HEK293 (cell line): Measurements from ENCODE around the gene SPON2.

Source experiments
- CTCF ChIA-PET: fragments of 350-600 bp; formaldehyde crosslinking; extraction: SDS; loops from one replicate; lab custom pipeline; 2021; ENCODE audit warnings: antibody characterized with exemption; lab: Yijun Ruan, JAX
- POLR2A ChIA-PET: fragments of 300-600 bp; formaldehyde crosslinking; extraction: SDS; loops from one replicate; lab custom pipeline; 2020; ENCODE audit warnings: antibody characterized with exemption, inconsistent platforms; lab: Yijun Ruan, JAX
- H3K27ac ChIP-seq: fragments of 200-500 bp; sonication (Bioruptor generic); 2 replicates; pipeline ENCODE4 v1.5.1; 2014; ENCODE audit warnings: low read depth, low read length, control low read depth, inconsistent platforms; ENCODE audit errors: extremely low read depth
- H3K36me3 ChIP-seq, 2 experiments: fragments of 200-500 bp in 1 of 2; sonication (Bioruptor generic) in 1 of 2; 1 replicate in 1 of 2; 2 replicates in 1 of 2; pipeline ENCODE4 v1.5.1; 2014 to 2017; ENCODE audit warnings: inconsistent platforms in 2 of 2, low read length in 2 of 2; ENCODE audit not compliant: control insufficient read depth in 2 of 2, insufficient read depth in 1 of 2
- H3K4me1 ChIP-seq: fragments of 200-500 bp; sonication (Bioruptor generic); 2 replicates; pipeline ENCODE4 v1.5.1; 2014; ENCODE audit warnings: mild to moderate bottlenecking, low read length, inconsistent platforms; ENCODE audit not compliant: control insufficient read depth, insufficient read depth
- H3K4me3 ChIP-seq: 2 replicates; pipeline ENCODE4 v1.5.1; 2011; ENCODE audit warnings: low read depth, mild to moderate bottlenecking, control low read depth, low read length, moderate library complexity
- H3K9me3 ChIP-seq: fragments of 200-500 bp; sonication (Bioruptor generic); 2 replicates; pipeline ENCODE4 v1.5.1; 2014; ENCODE audit warnings: low read depth, low read length, inconsistent platforms; ENCODE audit not compliant: control insufficient read depth, insufficient read depth
- KLF7 ChIP-seq: fragments of 450-650 bp; formaldehyde crosslinking; IDR thresholded peaks from 2 replicates; pipeline ENCODE4 v1.5.1; 2016; ENCODE audit warnings: missing biosample characterization, missing genetic modification characterization, borderline replicate concordance
- KLF8 ChIP-seq: fragments of 450-650 bp; formaldehyde crosslinking; IDR thresholded peaks from 2 replicates; pipeline ENCODE4 v1.5.1; 2016; ENCODE audit warnings: missing biosample characterization, missing genetic modification characterization
- SETDB1 ChIP-seq: IDR thresholded peaks from one replicate; pipeline ENCODE4 v1.6.1; 2017; ENCODE audit warnings: mild to moderate bottlenecking, low read length, moderate library complexity, mixed read lengths; ENCODE audit not compliant: insufficient read length
- YY2 ChIP-seq: fragments of 450-650 bp; formaldehyde crosslinking; IDR thresholded peaks from 2 replicates; pipeline ENCODE4 v1.5.1; 2016; ENCODE audit warnings: missing biosample characterization, missing genetic modification characterization
- ZFP37 ChIP-seq: fragments of 450-650 bp; formaldehyde crosslinking; IDR thresholded peaks from 2 replicates; pipeline ENCODE4 v1.5.1; 2016; ENCODE audit warnings: missing biosample characterization, missing genetic modification characterization
- ZNF10 ChIP-seq: fragments of 450-650 bp; formaldehyde crosslinking; IDR thresholded peaks from 2 replicates; pipeline ENCODE4 v1.5.1; 2017; ENCODE audit warnings: missing biosample characterization, missing genetic modification characterization
- ZNF132 ChIP-seq: fragments of 450-650 bp; formaldehyde crosslinking; IDR thresholded peaks from 2 replicates; pipeline ENCODE4 v1.5.1; 2017; ENCODE audit warnings: missing biosample characterization, missing genetic modification characterization, borderline replicate concordance
- ZNF146 ChIP-seq: fragments of 450-650 bp; formaldehyde crosslinking; IDR thresholded peaks from 2 replicates; pipeline ENCODE4 v1.5.1; 2016; ENCODE audit warnings: missing biosample characterization, missing genetic modification characterization
- ZNF211 ChIP-seq: fragments of 450-650 bp; formaldehyde crosslinking; IDR thresholded peaks from 2 replicates; pipeline ENCODE4 v1.5.1; 2016; ENCODE audit warnings: low read depth, missing biosample characterization, missing genetic modification characterization
- ZNF292 ChIP-seq: fragments of 450-650 bp; formaldehyde crosslinking; IDR thresholded peaks from 2 replicates; pipeline ENCODE4 v1.5.1; 2016; ENCODE audit warnings: low read depth, missing biosample characterization, missing genetic modification characterization, borderline replicate concordance
- ZNF341 ChIP-seq: fragments of 450-650 bp; formaldehyde crosslinking; IDR thresholded peaks from 2 replicates; pipeline ENCODE4; 2016; ENCODE audit warnings: low read depth, missing biosample characterization, missing genetic modification characterization
- ZNF350 ChIP-seq: fragments of 450-650 bp; formaldehyde crosslinking; IDR thresholded peaks from 2 replicates; pipeline ENCODE4 v1.5.0; 2017; ENCODE audit warnings: missing biosample characterization, mild to moderate bottlenecking, missing genetic modification characterization
- ZNF513 ChIP-seq: fragments of 450-650 bp; IDR thresholded peaks from 2 replicates; pipeline ENCODE4 v1.5.1; 2018; ENCODE audit warnings: missing biosample characterization, missing genetic modification characterization
- ZNF658 ChIP-seq: fragments of 450-650 bp; formaldehyde crosslinking; IDR thresholded peaks from 2 replicates; pipeline ENCODE4; 2016; ENCODE audit warnings: missing biosample characterization, missing genetic modification characterization
- ZNF747 ChIP-seq: fragments of 450-650 bp; formaldehyde crosslinking; IDR thresholded peaks from 2 replicates; pipeline ENCODE4 v1.5.1; 2016; ENCODE audit warnings: missing biosample characterization, missing genetic modification characterization
- ZNF776 ChIP-seq: fragments of 450-650 bp; formaldehyde crosslinking; IDR thresholded peaks from 2 replicates; pipeline ENCODE4 v1.5.0; 2017; ENCODE audit warnings: missing biosample characterization, missing genetic modification characterization, borderline replicate concordance
- ZXDB ChIP-seq: fragments of 450-650 bp; formaldehyde crosslinking; IDR thresholded peaks from 2 replicates; pipeline ENCODE4 v1.5.1; 2016; ENCODE audit warnings: missing biosample characterization, missing genetic modification characterization
- TF ChIP-seq, protein P1 (sequence below): fragments of 450-650 bp; formaldehyde crosslinking; conservative IDR thresholded peaks from 2 replicates; pipeline ENCODE4 v1.5.1; 2016; ENCODE audit warnings: low read depth, missing biosample characterization, missing genetic modification characterization
- TF ChIP-seq, protein P2 (sequence below): fragments of 450-650 bp; formaldehyde crosslinking; IDR thresholded peaks from 2 replicates; pipeline ENCODE4 v1.5.1; 2017; ENCODE audit warnings: missing biosample characterization, missing genetic modification characterization
- TF ChIP-seq, protein P3 (sequence below): fragments of 450-650 bp; formaldehyde crosslinking; IDR thresholded peaks from 2 replicates; pipeline ENCODE4 v1.5.1; 2016; ENCODE audit warnings: missing biosample characterization, missing genetic modification characterization

Gene SPON2

DNA sequence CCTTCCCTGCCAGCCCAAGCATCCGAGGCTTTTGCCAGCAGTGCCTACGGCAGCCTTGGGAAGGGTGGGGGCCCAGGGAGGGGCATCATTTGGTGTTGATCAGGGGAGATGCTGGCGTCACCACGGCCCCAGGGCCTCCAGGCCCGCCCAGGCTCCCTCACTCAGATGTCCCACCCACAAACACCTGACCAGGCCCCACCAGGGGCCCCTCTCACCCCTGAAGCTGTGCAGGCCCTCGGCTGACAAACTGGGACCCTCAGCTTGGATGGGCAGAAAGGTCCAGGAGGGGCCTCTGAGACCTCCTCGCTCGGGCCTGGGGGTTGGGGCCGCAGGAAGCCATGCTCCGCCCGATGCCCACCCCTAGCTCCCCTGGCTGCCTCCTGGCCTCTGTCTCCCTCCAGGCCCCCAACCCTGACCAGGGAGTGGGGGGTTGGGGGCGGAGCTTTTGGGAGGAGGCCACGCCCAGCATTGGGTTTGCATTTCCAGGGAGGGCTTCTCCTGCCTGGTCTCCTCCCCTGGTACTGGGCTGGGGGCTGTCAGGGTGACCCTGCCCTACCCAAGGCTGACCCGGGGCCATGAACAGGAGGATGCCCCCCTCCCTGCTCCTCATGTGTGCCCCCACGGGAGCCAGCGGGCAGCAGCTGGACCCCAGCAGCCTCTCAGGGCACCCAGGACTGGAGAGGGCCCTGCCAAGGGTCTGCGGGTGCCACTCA, 33.4 kb upstream of the SPON2 start:
- CTCF ChIA-PET: interaction anchor here (0.7 to 1.0 kb wide), 2 partner anchors 37 to 75 kb away, joined by 3 to 4 read pairs; no protein-coding TSS in a partner anchor
- no peaks in the 10 kb centered on the region for H3K4me1 ChIP-seq
- H3K27ac ChIP-seq: no peak overlapping the region
- H3K4me3 ChIP-seq: no peak overlapping the region
- H3K9me3 ChIP-seq: no peaks in the 10 kb centered on the region
- peaks cover 0 to 1% of the 10 kb centered on the region in 2 experiments; a peak in 1 of 3 replicates for H3K36me3 ChIP-seq
- POLR2A ChIA-PET: no interaction called here
- TF ChIP-seq ZFP37 (tag by site-specific recombination) (no peak), ZNF350 (no peak), ZNF747 (tag by site-specific recombination) (no peak), ZNF146 (no peak), YY2 (tag by site-specific recombination) (no peak), ZNF341 (tag by site-specific recombination) (no peak), ZNF658 (tag by site-specific recombination) (no peak), ZNF211 (tag by site-specific recombination) (no peak), ZNF513 (tag by site-specific recombination) (no peak), ZNF292 (tag by site-specific recombination) (no peak), ZNF132 (tag by site-specific recombination) (no peak), SETDB1 (no peak), ZXDB (no peak), KLF7 (no peak), ZNF776 (tag by site-specific recombination) (no peak), KLF8 (tag by site-specific recombination) (no peak), ZNF10 (tag by site-specific recombination) (no peak)
- TF ChIP-seq, protein P1, sequence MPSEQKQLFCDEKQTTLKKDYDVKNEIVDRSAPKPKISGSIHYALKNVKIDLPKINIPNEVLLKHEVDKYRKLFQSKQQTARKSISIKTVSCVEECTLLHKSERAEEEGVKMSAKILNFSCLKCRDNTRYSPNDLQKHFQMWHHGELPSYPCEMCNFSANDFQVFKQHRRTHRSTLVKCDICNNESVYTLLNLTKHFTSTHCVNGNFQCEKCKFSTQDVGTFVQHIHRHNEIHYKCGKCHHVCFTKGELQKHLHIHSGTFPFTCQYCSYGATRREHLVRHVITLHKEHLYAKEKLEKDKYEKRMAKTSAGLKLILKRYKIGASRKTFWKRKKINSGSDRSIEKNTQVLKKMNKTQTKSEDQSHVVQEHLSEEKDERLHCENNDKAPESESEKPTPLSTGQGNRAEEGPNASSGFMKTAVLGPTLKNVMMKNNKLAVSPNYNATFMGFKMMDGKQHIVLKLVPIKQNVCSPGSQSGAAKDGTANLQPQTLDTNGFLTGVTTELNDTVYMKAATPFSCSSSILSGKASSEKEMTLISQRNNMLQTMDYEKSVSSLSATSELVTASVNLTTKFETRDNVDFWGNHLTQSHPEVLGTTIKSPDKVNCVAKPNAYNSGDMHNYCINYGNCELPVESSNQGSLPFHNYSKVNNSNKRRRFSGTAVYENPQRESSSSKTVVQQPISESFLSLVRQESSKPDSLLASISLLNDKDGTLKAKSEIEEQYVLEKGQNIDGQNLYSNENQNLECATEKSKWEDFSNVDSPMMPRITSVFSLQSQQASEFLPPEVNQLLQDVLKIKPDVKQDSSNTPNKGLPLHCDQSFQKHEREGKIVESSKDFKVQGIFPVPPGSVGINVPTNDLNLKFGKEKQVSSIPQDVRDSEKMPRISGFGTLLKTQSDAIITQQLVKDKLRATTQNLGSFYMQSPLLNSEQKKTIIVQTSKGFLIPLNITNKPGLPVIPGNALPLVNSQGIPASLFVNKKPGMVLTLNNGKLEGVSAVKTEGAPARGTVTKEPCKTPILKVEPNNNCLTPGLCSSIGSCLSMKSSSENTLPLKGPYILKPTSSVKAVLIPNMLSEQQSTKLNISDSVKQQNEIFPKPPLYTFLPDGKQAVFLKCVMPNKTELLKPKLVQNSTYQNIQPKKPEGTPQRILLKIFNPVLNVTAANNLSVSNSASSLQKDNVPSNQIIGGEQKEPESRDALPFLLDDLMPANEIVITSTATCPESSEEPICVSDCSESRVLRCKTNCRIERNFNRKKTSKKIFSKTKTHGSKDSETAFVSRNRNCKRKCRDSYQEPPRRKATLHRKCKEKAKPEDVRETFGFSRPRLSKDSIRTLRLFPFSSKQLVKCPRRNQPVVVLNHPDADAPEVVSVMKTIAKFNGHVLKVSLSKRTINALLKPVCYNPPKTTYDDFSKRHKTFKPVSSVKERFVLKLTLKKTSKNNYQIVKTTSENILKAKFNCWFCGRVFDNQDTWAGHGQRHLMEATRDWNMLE: no peak
- TF ChIP-seq, protein P2, sequence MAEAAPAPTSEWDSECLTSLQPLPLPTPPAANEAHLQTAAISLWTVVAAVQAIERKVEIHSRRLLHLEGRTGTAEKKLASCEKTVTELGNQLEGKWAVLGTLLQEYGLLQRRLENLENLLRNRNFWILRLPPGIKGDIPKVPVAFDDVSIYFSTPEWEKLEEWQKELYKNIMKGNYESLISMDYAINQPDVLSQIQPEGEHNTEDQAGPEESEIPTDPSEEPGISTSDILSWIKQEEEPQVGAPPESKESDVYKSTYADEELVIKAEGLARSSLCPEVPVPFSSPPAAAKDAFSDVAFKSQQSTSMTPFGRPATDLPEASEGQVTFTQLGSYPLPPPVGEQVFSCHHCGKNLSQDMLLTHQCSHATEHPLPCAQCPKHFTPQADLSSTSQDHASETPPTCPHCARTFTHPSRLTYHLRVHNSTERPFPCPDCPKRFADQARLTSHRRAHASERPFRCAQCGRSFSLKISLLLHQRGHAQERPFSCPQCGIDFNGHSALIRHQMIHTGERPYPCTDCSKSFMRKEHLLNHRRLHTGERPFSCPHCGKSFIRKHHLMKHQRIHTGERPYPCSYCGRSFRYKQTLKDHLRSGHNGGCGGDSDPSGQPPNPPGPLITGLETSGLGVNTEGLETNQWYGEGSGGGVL: no peak
- TF ChIP-seq, protein P3, sequence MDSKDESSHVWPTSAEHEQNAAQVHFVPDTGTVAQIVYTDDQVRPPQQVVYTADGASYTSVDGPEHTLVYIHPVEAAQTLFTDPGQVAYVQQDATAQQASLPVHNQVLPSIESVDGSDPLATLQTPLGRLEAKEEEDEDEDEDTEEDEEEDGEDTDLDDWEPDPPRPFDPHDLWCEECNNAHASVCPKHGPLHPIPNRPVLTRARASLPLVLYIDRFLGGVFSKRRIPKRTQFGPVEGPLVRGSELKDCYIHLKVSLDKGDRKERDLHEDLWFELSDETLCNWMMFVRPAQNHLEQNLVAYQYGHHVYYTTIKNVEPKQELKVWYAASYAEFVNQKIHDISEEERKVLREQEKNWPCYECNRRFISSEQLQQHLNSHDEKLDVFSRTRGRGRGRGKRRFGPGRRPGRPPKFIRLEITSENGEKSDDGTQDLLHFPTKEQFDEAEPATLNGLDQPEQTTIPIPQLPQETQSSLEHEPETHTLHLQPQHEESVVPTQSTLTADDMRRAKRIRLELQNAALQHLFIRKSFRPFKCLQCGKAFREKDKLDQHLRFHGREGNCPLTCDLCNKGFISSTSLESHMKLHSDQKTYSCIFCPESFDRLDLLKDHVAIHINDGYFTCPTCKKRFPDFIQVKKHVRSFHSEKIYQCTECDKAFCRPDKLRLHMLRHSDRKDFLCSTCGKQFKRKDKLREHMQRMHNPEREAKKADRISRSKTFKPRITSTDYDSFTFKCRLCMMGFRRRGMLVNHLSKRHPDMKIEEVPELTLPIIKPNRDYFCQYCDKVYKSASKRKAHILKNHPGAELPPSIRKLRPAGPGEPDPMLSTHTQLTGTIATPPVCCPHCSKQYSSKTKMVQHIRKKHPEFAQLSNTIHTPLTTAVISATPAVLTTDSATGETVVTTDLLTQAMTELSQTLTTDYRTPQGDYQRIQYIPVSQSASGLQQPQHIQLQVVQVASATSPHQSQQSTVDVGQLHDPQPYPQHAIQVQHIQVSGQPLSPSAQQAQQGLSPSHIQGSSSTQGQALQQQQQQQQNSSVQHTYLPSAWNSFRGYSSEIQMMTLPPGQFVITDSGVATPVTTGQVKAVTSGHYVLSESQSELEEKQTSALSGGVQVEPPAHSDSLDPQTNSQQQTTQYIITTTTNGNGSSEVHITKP (tag by site-specific recombination): no peak
